ENCODE data around the gene PRELID3B.
"Not testable (repeated sequence)": the region's sequence is repeated elsewhere in the genome, so short reads cannot be mapped to it uniquely, and the experiment has no call there.

The PRELID3B gene

DNA sequence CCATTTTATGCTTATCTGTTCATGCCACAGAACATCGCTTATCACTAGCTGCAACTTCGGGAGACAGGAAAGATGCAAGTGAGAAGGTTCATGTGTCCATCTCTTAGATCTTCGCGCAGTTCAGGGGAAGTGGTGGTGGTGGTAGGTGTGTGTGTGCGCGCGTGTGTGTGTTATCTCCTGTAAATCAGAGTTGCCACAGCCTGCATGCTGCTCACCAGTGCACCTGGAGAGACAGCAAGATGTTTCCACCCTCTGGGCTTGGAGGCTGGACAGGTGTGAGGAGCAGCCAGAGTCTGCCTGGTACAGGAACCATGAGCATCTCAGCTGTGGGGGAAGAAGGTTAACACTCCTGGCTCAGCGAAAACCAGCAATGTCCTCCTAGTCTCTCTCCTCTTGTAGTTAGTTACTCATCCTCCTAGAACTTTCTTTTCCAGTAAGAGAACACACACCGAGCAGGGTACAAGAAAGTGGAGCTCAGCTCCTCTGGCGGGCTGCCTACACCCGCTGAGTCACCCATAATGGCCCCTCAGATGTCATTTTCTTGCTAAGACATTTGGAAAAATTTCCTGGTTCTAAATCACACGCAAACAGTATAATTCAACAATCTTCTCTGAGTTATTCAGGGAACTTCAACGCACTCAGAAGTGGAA, 28.5 kb downstream of the PRELID3B start:
- Histone ChIP-seq H3K36me3 (ENCODE audit: control insufficient read depth in 5 of 5, insufficient read depth in 5 of 5, low read length in 5 of 5) (peaks cover 0 to 2% (median 0%) of the 10 kb centered on the region in 5 donors), H3K4me1 (ENCODE audit: control insufficient read depth in 5 of 5, insufficient read depth in 5 of 5, low read length in 5 of 5) (peaks cover 10 to 44% (median 28%) of the 10 kb centered on the region in 5 donors), H3K9ac (ENCODE audit: low read length in 5 of 5) (no peak overlapping the region), H3K9me3 (ENCODE audit: control insufficient read depth in 5 of 5, low read length in 5 of 5) (no peaks in the 10 kb centered on the region), H3K27ac (ENCODE audit: low read depth, low read length) (no peak overlapping the region), H3K27me3 (ENCODE audit: control insufficient read depth in 5 of 5, insufficient read depth in 4 of 5, low read length in 5 of 5) (no peaks in the 10 kb centered on the region), H3K4me3 (ENCODE audit: low read depth in 1 of 5, low read length in 5 of 5) (no peak overlapping the region)

DNA sequence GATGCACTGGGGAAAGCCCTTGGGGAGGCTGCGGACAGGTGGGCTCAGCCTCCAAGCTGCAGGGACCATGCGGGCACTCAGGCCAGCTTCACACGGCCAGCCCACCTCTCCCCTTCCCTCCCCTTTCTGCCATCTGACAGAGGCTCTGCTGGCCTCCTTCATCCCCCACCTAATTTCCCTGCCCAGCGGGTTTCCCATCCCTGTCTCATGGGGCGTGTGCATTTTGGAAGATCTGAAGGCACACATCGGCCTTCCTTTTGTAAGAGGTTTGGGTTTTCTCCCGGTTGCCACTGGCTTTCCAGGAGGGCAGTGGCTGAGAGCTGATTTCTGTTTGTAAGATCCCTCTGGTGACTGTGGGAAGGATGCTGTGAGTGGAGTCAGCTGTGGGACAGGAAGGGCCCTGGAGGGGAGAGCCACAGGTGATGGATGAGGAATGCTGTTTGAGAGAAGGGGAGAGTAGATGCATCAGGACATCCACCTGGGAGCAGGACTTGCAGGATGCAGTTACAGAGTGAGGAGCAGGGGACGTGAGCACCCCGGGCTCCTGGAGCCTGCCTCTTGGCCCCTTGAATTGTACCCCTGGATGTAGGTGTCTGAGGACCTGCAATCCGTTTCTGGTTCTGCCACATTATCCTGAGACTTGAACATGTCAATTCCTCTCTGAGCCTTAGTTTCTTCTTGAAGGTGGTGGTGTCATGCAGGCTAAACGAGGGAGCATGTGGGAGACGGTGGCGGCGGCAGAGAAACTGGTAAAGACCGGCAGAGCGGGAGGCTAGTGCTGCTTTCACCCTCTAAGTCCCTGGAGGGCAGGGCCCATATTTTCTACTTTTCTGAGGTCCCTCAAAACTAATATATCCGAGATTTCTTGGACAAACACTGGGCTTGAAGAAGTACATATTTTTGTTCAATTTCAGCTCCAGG, 29.3 kb downstream of the PRELID3B start:
- Histone ChIP-seq H3K9ac (ENCODE audit: low read length in 5 of 5) (no peak overlapping the region), H3K27ac (ENCODE audit: low read depth, low read length) (no peak overlapping the region), H3K27me3 (ENCODE audit: control insufficient read depth in 5 of 5, insufficient read depth in 4 of 5, low read length in 5 of 5) (no peaks in the 10 kb centered on the region), H3K4me3 (ENCODE audit: low read depth in 1 of 5, low read length in 5 of 5) (no peak overlapping the region), H3K4me1 (ENCODE audit: control insufficient read depth in 5 of 5, insufficient read depth in 5 of 5, low read length in 5 of 5) (peaks cover 14 to 52% (median 35%) of the 10 kb centered on the region in 5 donors), H3K9me3 (ENCODE audit: control insufficient read depth in 5 of 5, low read length in 5 of 5) (no peaks in the 10 kb centered on the region), H3K36me3 (ENCODE audit: control insufficient read depth in 5 of 5, insufficient read depth in 5 of 5, low read length in 5 of 5) (peaks cover 0 to 2% (median 0%) of the 10 kb centered on the region in 5 donors)

DNA sequence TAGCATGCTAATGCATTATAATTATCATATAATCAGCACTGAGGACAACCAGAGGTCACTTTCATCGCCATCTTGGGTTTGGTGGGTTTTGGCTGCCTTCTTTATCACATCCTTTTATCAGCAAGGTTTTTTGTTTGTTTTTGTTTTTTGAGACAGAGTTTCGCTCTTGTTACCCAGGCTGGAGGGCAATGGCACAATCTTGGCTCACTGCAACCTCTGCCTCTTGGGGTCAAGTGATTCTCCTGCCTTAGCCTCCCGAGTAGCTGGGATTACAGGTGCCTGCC, 30.8 kb downstream of the PRELID3B start:
- H3K27ac ChIP-seq (ENCODE audit: low read depth, low read length) = peak overlapping the region; percentile 57

DNA sequence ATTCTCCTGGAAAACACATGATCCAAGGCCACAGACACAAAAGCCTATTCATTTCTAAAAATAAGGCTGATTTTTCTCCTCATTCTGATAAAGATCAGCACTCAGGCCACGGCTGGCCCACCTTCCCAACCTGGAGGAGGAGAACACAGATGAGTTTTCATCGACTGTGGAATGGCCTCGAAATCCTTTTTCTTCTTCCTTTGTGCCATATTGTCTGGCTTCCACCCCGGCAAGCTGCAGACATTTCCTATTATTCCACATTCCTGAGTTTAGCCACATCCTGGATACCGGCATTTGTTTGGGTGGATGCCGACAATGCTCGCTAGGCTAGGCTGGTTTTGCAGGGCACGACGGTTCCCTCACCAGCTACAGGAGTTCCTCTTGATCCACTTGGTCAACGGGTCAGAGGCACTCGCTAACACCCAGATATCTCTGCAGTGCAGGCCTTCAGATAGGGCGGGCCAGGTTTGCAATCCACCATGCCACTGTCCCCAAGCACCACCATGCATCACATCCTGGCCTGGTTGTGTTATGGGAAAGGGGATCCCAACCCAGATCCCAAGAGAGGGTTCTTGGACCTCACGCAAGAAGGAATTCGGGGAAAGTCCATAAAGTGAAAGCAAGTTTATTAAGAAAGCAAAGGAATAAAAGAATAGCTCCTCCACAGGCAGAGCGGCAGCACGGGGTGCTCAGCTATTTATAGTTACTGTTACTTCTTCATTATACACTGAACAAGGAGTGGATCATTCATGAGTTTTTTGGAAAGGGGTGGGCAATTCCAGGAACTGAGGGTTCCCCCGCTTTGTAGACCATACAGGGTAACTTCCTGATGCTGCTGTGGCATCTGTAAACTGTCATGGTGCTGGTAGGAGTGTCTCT, 31.4 kb downstream of the PRELID3B start:
- Histone ChIP-seq H3K9me3 (ENCODE audit: control insufficient read depth in 5 of 5, low read length in 5 of 5) (no peaks in the 10 kb centered on the region), H3K9ac (ENCODE audit: low read length in 5 of 5) (no peak overlapping the region), H3K4me3 (ENCODE audit: low read depth in 1 of 5, low read length in 5 of 5) (peak overlapping the region in 4 of 5 donors; percentile 16 to 53 (median 45)), H3K27me3 (ENCODE audit: control insufficient read depth in 5 of 5, insufficient read depth in 4 of 5, low read length in 5 of 5) (no peaks in the 10 kb centered on the region), H3K36me3 (ENCODE audit: control insufficient read depth in 5 of 5, insufficient read depth in 5 of 5, low read length in 5 of 5) (no peaks in the 10 kb centered on the region), H3K4me1 (ENCODE audit: control insufficient read depth in 5 of 5, insufficient read depth in 5 of 5, low read length in 5 of 5) (peaks cover 14 to 53% (median 50%) of the 10 kb centered on the region in 5 donors), H3K27ac (ENCODE audit: low read depth, low read length) (peak overlapping the region; percentile 57)

More for the DNA sequence above, 30.8 kb downstream of the PRELID3B start:
- not testable (repeated sequence) for H3K27me3 ChIP-seq (ENCODE audit: control insufficient read depth in 5 of 5, insufficient read depth in 4 of 5, low read length in 5 of 5); H3K36me3 ChIP-seq (ENCODE audit: control insufficient read depth in 5 of 5, insufficient read depth in 5 of 5, low read length in 5 of 5); H3K9ac ChIP-seq (ENCODE audit: low read length in 5 of 5); H3K9me3 ChIP-seq (ENCODE audit: control insufficient read depth in 5 of 5, low read length in 5 of 5)
- Histone ChIP-seq H3K4me3 (ENCODE audit: low read depth in 1 of 5, low read length in 5 of 5) (peak overlapping the region in 2 of 5 donors; percentile 16 to 44), H3K4me1 (ENCODE audit: control insufficient read depth in 5 of 5, insufficient read depth in 5 of 5, low read length in 5 of 5) (peaks cover 14 to 54% (median 45%) of the 10 kb centered on the region in 5 donors)

DNA sequence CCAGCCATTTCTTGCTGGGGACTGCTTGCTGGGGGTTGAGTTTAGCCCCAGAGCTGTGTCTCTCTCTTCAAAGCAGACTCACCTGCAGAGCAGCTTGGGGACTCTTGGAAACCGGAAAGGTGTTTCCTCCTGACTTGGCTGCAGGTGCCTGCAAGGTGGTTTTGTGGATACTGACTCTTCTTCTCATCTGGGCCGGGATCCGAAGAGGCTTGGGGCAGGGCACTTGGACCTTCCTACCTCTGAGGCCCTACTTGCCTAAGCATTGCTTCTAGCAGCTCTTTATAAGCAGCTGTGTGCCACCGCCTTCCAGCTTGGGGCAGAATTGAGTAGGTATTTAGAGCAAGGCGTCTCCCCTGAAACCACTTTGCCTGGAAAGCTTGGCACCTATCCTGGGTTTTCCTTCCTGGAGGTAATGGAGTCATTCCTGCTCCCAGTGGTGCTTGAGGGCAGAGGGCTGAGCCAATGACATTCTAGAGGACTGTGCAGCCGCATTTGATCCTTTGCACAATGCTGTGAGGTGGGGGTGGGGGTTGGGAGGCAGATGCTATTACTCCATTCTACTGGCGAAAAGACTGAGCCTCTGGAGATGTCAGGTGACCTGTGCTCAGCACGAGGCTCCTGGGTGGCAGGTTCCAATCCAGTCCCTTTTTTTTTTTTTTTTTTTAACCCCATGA, 32.1 kb downstream of the PRELID3B start:
- Histone ChIP-seq H3K9ac (ENCODE audit: low read length in 5 of 5) (no peak overlapping the region), H3K4me1 (ENCODE audit: control insufficient read depth in 5 of 5, insufficient read depth in 5 of 5, low read length in 5 of 5) (peaks cover 18 to 59% (median 57%) of the 10 kb centered on the region in 5 donors), H3K36me3 (ENCODE audit: control insufficient read depth in 5 of 5, insufficient read depth in 5 of 5, low read length in 5 of 5) (no peaks in the 10 kb centered on the region), H3K27ac (ENCODE audit: low read depth, low read length) (peak overlapping the region; percentile 57), H3K9me3 (ENCODE audit: control insufficient read depth in 5 of 5, low read length in 5 of 5) (no peaks in the 10 kb centered on the region), H3K27me3 (ENCODE audit: control insufficient read depth in 5 of 5, insufficient read depth in 4 of 5, low read length in 5 of 5) (no peaks in the 10 kb centered on the region), H3K4me3 (ENCODE audit: low read depth in 1 of 5, low read length in 5 of 5) (peak overlapping the region in 3 of 5 donors; percentile 16 to 53 (median 44))

DNA sequence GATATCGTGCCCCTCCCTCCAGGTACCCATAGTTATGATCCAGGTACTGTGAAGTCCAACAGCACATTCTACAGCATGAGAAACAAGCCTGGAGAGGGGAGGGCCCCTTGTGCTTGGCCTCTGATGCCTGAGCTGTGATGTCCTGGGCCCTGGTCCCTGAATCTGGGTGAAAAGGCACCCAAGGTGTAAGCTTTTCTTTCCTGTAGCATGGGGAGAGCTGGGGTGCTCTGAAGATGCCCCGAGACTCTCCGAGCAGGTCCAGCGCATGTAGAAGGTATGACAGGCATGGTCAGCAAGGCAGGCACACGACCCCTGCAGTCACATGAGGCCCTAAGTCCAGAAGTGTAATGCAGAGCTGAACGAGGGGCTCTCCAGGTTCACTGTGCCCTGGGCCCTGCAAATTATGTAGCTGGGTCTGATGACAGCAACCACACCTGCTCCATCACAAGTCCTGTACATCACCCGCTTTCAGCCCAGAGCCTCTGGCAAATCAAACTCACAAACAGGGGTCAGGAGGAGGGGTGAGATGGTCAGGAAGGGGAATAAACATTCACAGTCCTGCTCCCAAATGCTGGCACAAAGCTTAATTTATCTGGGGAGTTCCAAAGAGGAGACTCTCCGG, 33.8 kb downstream of the PRELID3B start:
- H3K27ac ChIP-seq (ENCODE audit: low read depth, low read length) = peak overlapping the region; percentile 77
- peaks cover 0 to 6% (median 5%) of the 10 kb centered on the region in 5 donors for H3K36me3 ChIP-seq (ENCODE audit: control insufficient read depth in 5 of 5, insufficient read depth in 5 of 5, low read length in 5 of 5)
- peaks cover 22 to 75% (median 70%) of the 10 kb centered on the region in 5 donors for H3K4me1 ChIP-seq (ENCODE audit: control insufficient read depth in 5 of 5, insufficient read depth in 5 of 5, low read length in 5 of 5)
- peak overlapping the region in 3 of 5 donors; percentile 6 to 60 (median 28) for H3K9ac ChIP-seq (ENCODE audit: low read length in 5 of 5)
- no peaks in the 10 kb centered on the region for H3K27me3 ChIP-seq (ENCODE audit: control insufficient read depth in 5 of 5, insufficient read depth in 4 of 5, low read length in 5 of 5)
- no peaks in the 10 kb centered on the region for H3K9me3 ChIP-seq (ENCODE audit: control insufficient read depth in 5 of 5, low read length in 5 of 5)
- H3K4me3 ChIP-seq (ENCODE audit: low read depth in 1 of 5, low read length in 5 of 5) = no peak overlapping the region

DNA sequence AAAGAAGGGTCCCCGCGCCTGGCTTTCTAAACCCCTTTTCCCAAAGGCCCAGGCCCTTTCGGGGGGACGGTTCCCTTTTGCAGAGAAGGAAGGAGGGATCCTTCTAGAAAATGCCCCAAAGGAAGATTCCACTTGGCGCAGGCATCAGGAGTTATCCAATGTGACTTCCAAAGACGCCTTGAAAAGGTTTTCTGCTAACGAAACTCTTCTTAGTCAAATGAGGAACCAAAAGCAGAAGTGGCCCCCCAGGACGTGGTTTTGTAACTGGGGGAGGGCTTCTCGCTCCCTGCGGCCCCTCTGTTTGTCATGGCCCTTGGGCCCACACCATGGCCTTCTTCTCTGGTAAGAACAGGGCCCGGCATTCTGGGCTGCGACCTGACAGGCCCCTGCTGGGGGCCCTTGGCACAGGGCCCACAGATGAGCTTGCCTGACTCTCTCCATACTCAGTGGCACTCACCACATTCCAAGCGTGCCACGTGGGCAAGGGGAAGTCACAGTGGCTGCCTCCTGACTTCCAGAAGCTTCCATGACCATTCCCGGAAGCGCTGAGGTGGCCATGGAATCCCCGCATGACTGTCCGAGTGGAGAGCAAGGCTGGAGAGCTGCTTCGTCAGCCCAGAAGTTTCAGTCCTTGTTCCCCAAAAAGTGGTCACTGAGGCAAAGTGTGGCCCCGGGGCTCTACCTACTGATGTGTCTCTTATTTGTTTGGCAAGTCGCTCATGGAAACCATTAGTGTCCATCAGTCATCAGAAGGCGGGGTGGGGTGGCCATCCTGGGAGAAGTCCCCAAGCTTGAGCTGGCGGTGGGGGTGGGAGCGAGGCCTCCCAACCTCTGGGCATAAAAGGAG, 34.7 kb downstream of the PRELID3B start:
- Histone ChIP-seq H3K4me1 (ENCODE audit: control insufficient read depth in 5 of 5, insufficient read depth in 5 of 5, low read length in 5 of 5) (peaks cover 22 to 85% (median 78%) of the 10 kb centered on the region in 5 donors), H3K4me3 (ENCODE audit: low read depth in 1 of 5, low read length in 5 of 5) (peak overlapping the region in 3 of 5 donors; percentile 45 to 90 (median 87))

DNA sequence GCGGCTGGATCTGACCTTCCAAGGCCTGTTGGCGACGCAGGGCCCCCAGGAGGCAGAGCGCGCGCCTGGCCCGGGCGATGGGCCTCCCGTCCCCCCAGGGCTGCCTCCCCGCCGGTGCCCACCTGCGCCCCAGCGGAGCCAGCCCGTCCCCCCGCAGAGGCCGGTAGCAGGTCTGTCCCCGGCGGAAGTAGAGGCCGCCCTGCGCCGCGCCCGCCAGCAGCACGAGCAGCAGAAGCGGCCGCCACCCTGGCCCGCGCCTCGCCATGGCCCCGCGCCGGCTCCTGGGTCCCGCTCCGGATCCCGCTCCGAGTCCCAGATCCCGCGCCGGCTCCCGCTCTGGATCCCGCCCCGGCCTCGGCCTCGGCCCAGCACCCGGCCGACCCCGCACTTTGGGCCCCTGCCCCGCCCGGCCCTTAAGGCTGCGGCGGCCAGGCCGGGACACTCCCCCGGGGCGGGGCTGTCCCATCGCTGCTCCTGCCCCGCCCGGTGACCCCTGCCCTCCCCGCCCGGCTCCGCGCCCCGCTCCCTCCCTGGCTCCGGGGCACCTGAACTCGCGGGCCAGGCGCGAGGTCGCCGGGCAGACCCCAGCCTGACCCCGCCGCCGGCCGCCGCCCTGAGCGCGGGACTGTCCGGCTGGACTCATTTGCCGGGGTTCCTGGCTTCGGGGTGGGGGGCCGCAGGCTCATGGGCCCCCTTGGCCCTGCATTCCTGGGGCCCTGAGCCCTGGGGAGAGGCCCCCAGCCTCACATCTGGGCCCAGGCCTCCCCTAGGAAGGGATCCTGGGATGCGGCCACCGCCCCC, 35.5 kb downstream of the PRELID3B start, which contains the start of gene CTSZ:
TSS of gene CTSZ (minus strand) at position 391 of the 801 bp plus-strand sequence. CDS start at position 265, 126 bp downstream.
- no peaks in the 10 kb centered on the region for H3K9me3 ChIP-seq (ENCODE audit: control insufficient read depth in 5 of 5, low read length in 5 of 5)
- peak within 1 kb of the TSS; percentile 77 for H3K27ac ChIP-seq (ENCODE audit: low read depth, low read length)
- peak within 1 kb of the TSS; percentile 53 to 92 (median 87) for H3K4me3 ChIP-seq (ENCODE audit: low read depth in 1 of 5, low read length in 5 of 5)
- peaks cover 22 to 91% (median 78%) of the 10 kb centered on the region in 5 donors for H3K4me1 ChIP-seq (ENCODE audit: control insufficient read depth in 5 of 5, insufficient read depth in 5 of 5, low read length in 5 of 5)
- H3K27me3 ChIP-seq (ENCODE audit: control insufficient read depth in 5 of 5, insufficient read depth in 4 of 5, low read length in 5 of 5) = no peaks in the 10 kb centered on the region
- H3K36me3 ChIP-seq (ENCODE audit: control insufficient read depth in 5 of 5, insufficient read depth in 5 of 5, low read length in 5 of 5) = peaks cover 0 to 22% (median 19%) of the 10 kb centered on the region in 5 donors
- peak within 1 kb of the TSS; percentile 77 to 98 (median 95) for H3K9ac ChIP-seq (ENCODE audit: low read length in 5 of 5)

More for the DNA sequence above, 34.7 kb downstream of the PRELID3B start:
- Histone ChIP-seq H3K9ac (ENCODE audit: low read length in 5 of 5) (peak overlapping the region in 4 of 5 donors; percentile 33 to 97 (median 74)), H3K9me3 (ENCODE audit: control insufficient read depth in 5 of 5, low read length in 5 of 5) (no peaks in the 10 kb centered on the region), H3K27ac (ENCODE audit: low read depth, low read length) (peak overlapping the region; percentile 77), H3K36me3 (ENCODE audit: control insufficient read depth in 5 of 5, insufficient read depth in 5 of 5, low read length in 5 of 5) (peaks cover 0 to 14% (median 12%) of the 10 kb centered on the region in 5 donors), H3K27me3 (ENCODE audit: control insufficient read depth in 5 of 5, insufficient read depth in 4 of 5, low read length in 5 of 5) (no peaks in the 10 kb centered on the region)
